Naive thymus-derived CD4-positive, alpha-beta T cell (primary cell): ENCODE results near the gene CACNA1G. TPM values are rescaled to one million over a fixed set of nuclear protein-coding genes. Genes with fewer than 3 reads are reported as not detected.

Experiments used
- ATAC-seq: fragments of 150-1000 bp; cut with Tn5 transposase; 2 replicates; pipeline ENCODE4 v1.10.0; 2021; ENCODE audit warnings: mild to moderate bottlenecking, moderate library complexity
- CTCF ChIA-PET: fragments of 350-600 bp; sonication (Branson Sonifier 250); formaldehyde crosslinking; loops from one replicate; lab custom pipeline; 2021; ENCODE audit warnings: antibody characterized with exemption; lab: Charles Lee
- POLR2A ChIA-PET: fragments of 350-600 bp; sonication (Branson Sonifier 250); formaldehyde crosslinking; loops from one replicate; lab custom pipeline; 2021; ENCODE audit warnings: antibody characterized with exemption, inconsistent platforms; lab: Charles Lee
- DNase-seq, 9 donors: peaks; one replicate each; pipeline versions ENCODE4 v3.0.0 to v3.0.0-alpha.2; 2020 to 2022; ENCODE audit warnings: mixed read lengths in 1 of 9
- H3K27ac ChIP-seq: one replicate; pipeline ENCODE4 v1.7.0; 2013; ENCODE audit warnings: mild to moderate bottlenecking, low read depth, low read length, moderate library complexity
- H3K27me3 ChIP-seq, 2 donors: one replicate each; pipeline ENCODE4 v1.7.0; 2013; ENCODE audit warnings: low read length in 2 of 2, mild to moderate bottlenecking in 2 of 2, moderate library complexity in 2 of 2; ENCODE audit not compliant: control insufficient read depth in 2 of 2, insufficient read depth in 2 of 2
- H3K36me3 ChIP-seq, 3 experiments: 1 replicate in 2 of 3; 2 replicates in 1 of 3; pipeline ENCODE4 v1.7.0; 2013; ENCODE audit warnings: low read length in 3 of 3, mild to moderate bottlenecking in 3 of 3, moderate library complexity in 1 of 3; ENCODE audit not compliant: insufficient read depth in 3 of 3, control insufficient read depth in 2 of 3
- H3K4me1 ChIP-seq, 2 donors: one replicate each; pipeline ENCODE4 v1.7.0; 2013; ENCODE audit warnings: low read length in 2 of 2, mild to moderate bottlenecking in 2 of 2, moderate library complexity in 1 of 2; ENCODE audit not compliant: control insufficient read depth in 2 of 2, insufficient read depth in 2 of 2
- H3K4me3 ChIP-seq: 2 replicates; pipeline ENCODE4 v1.7.0; 2013; ENCODE audit warnings: mild to moderate bottlenecking, low read length
- H3K9me3 ChIP-seq, 3 experiments: 1 replicate in 2 of 3; 2 replicates in 1 of 3; pipeline ENCODE4 v1.7.0; 2013; ENCODE audit warnings: low read length in 3 of 3; ENCODE audit not compliant: control insufficient read depth in 2 of 3
- H3K27ac Mint-ChIP-seq, 9 donors: one replicate each; pipeline ENCODE4 v1.8.0; 2020 to 2022; ENCODE audit warnings: mixed read lengths in 9 of 9, mild to moderate bottlenecking in 8 of 9, moderate library complexity in 5 of 9, inconsistent platforms in 2 of 9
- H3K27me3 Mint-ChIP-seq, 5 donors: one replicate each; pipeline ENCODE4 v1.8.0; 2021 to 2022; ENCODE audit warnings: mixed read lengths in 5 of 5, mild to moderate bottlenecking in 1 of 5
- H3K36me3 Mint-ChIP-seq, 5 donors: one replicate each; pipeline ENCODE4 v1.8.0; 2020 to 2022; ENCODE audit warnings: mixed read lengths in 5 of 5, mild to moderate bottlenecking in 3 of 5, inconsistent platforms in 1 of 5
- H3K4me1 Mint-ChIP-seq, 7 donors: one replicate each; pipeline ENCODE4 v1.8.0; 2020 to 2022; ENCODE audit warnings: mixed read lengths in 7 of 7, mild to moderate bottlenecking in 3 of 7, inconsistent platforms in 1 of 7
- H3K4me3 Mint-ChIP-seq, 10 donors: one replicate each; pipeline ENCODE4 v1.8.0; 2020 to 2022; ENCODE audit warnings: mild to moderate bottlenecking in 10 of 10, mixed read lengths in 10 of 10, moderate library complexity in 6 of 10, inconsistent platforms in 2 of 10
- H3K9me3 Mint-ChIP-seq, 11 donors: one replicate each; pipeline ENCODE4 v1.8.0; 2020 to 2022; ENCODE audit warnings: mixed read lengths in 11 of 11, mild to moderate bottlenecking in 4 of 11, inconsistent platforms in 1 of 11, moderate library complexity in 1 of 11
- intact Hi-C, 2 donors: fragments of 100-400 bp; cut with micrococcal nuclease; formaldehyde crosslinking; loops; one replicate each; pipeline ENCODE4 v1.15.1; 2023
- polyA plus RNA-seq, 2 donors: library from polyadenylated mRNA; unstranded; fragments of 300-500 nt; fragmentation: Illumina TruSeq; gene quantifications; one replicate each; pipeline ENCODE4 v1.2.3, GENCODE V29; 2021
- total RNA-seq, 6 experiments: library from RNA in 5 of 6; stranded (reverse) in 5 of 6; gene quantifications; 1 replicate in 5 of 6; 2 replicates in 1 of 6; pipeline ENCODE4 v1.2.3 and lab custom pipeline; 2021 to 2026

The CACNA1G gene
- total and polyA plus RNA-seq, 7 experiments from 2014 or later = not detected

GRCh38 chr17:50541402-50541715, 19.2 kb upstream of the CACNA1G start:
- peak overlapping the region in 4 of 9 donors; percentile 36 to 90 (median 71) for H3K27ac Mint-ChIP-seq
- POLR2A ChIA-PET = interaction anchor here (0.6 to 2.1 kb wide), 3 partner anchors 19 to 189 kb away, joined by 3 to 9 read pairs (median 3); partner anchors contain the start of gene CACNA1G
- H3K4me3 ChIP-seq = peak overlapping the region; percentile 61

GRCh38 chr17:50541716-50542688, 18.5 kb upstream of the CACNA1G start:
- peaks cover 10 to 16% of the 10 kb centered on the region in 2 donors for H3K4me1 ChIP-seq
- Mint-ChIP-seq H3K27ac (peak overlapping the region; percentile 24 to 90 (median 67)), H3K4me3 (peak overlapping the region; percentile 83 to 88 (median 85)), H3K4me1 (peaks cover 0 to 22% (median 22%) of the 10 kb centered on the region in 7 donors), H3K36me3 (no peaks in the 10 kb centered on the region), H3K27me3 (peaks cover 0 to 28% (median 7%) of the 10 kb centered on the region in 5 donors), H3K9me3 (no peaks in the 10 kb centered on the region)
- no peaks in the 10 kb centered on the region for H3K36me3 ChIP-seq
- peak overlapping the region; percentile 61 for H3K4me3 ChIP-seq
- ATAC-seq (peak; percentile 90), DNase-seq (peak; percentile 68 to 96 (median 83))
- no peaks in the 10 kb centered on the region for H3K9me3 ChIP-seq
- H3K27ac ChIP-seq = peak overlapping the region; percentile 61
- ChIA-PET CTCF (interaction anchor here (0.7 to 1.2 kb wide), 4 partner anchors 24 to 87 kb away, joined by 3 to 5 read pairs (median 4); no protein-coding TSS in a partner anchor), POLR2A (interaction anchor here (0.9 to 2.1 kb wide), 4 partner anchors 18 to 166 kb away, joined by 3 to 9 read pairs (median 4); partner anchors contain the start of genes ANKRD40 and CACNA1G)
- intact Hi-C loops = loop anchor here (1.0 to 10.0 kb wide), 8 partner anchors 18 to 613 kb away; partner anchors contain the start of genes ANKRD40 (in 2 of the 2), CACNA1G (in 2 of the 2), MYCBPAP (in 1 of the 2) and NME1 (in 1 of the 2)
- no peaks in the 10 kb centered on the region for H3K27me3 ChIP-seq

More at GRCh38 chr17:50541402-50541715, 19.2 kb upstream of the CACNA1G start:
- Mint-ChIP-seq H3K4me3 (peak overlapping the region; percentile 80 to 88 (median 85)), H3K27me3 (peaks cover 0 to 26% (median 7%) of the 10 kb centered on the region in 5 donors), H3K4me1 (peaks cover 0 to 19% (median 16%) of the 10 kb centered on the region in 7 donors), H3K9me3 (no peaks in the 10 kb centered on the region), H3K36me3 (no peaks in the 10 kb centered on the region)
- Histone ChIP-seq H3K27me3 (no peaks in the 10 kb centered on the region), H3K4me1 (peaks cover 10 to 11% of the 10 kb centered on the region in 2 donors), H3K27ac (peak overlapping the region; percentile 61), H3K9me3 (no peaks in the 10 kb centered on the region), H3K36me3 (no peaks in the 10 kb centered on the region)
- DNase-seq (no peak), ATAC-seq (no peak)
- intact Hi-C loops = loop anchor here (1.0 to 10.0 kb wide), 3 partner anchors 59 to 613 kb away; partner anchors contain the start of genes ANKRD40 (in 2 of the 2) and NME1 (in 1 of the 2)
- CTCF ChIA-PET = interaction anchor here (1.0 to 1.2 kb wide), 3 partner anchors 25 to 87 kb away, joined by 3 to 4 read pairs (median 3); no protein-coding TSS in a partner anchor

GRCh38 chr17:50542795-50543774, 17.4 kb upstream of the CACNA1G start:
- H3K27me3 Mint-ChIP-seq = peaks cover 0 to 28% (median 7%) of the 10 kb centered on the region in 5 donors
- Histone ChIP-seq H3K27me3 (no peaks in the 10 kb centered on the region), H3K9me3 (no peaks in the 10 kb centered on the region), H3K27ac (peak overlapping the region; percentile 61), H3K4me1 (peaks cover 15 to 16% of the 10 kb centered on the region in 2 donors), H3K36me3 (no peaks in the 10 kb centered on the region), H3K4me3 (peak overlapping the region; percentile 61)
- H3K9me3 Mint-ChIP-seq = no peaks in the 10 kb centered on the region
- CTCF ChIA-PET = interaction anchor here (0.7 to 1.3 kb wide), 2 partner anchors 60 to 81 kb away, joined by 3 to 5 read pairs; no protein-coding TSS in a partner anchor
- POLR2A ChIA-PET = interaction anchor here (0.9 to 2.1 kb wide), 3 partner anchors 17 to 165 kb away, joined by 3 to 9 read pairs (median 5); partner anchors contain the start of genes ANKRD40 and CACNA1G
- peaks cover 0 to 26% (median 25%) of the 10 kb centered on the region in 7 donors for H3K4me1 Mint-ChIP-seq
- intact Hi-C loops = loop anchor here (1.0 to 10.0 kb wide), 8 partner anchors 17 to 612 kb away; partner anchors contain the start of genes ANKRD40 (in 2 of the 2), CACNA1G (in 2 of the 2), MYCBPAP (in 1 of the 2) and NME1 (in 1 of the 2)
- DNase-seq (no peak), ATAC-seq (no peak)
- H3K36me3 Mint-ChIP-seq = no peaks in the 10 kb centered on the region
- peak overlapping the region in 9 of 10 donors; percentile 83 to 87 (median 85) for H3K4me3 Mint-ChIP-seq
- peak overlapping the region in 6 of 9 donors; percentile 4 to 82 (median 34) for H3K27ac Mint-ChIP-seq

- Mint-ChIP-seq H3K36me3 (no peaks in the 10 kb centered on the region), H3K4me3 (peak overlapping the region in 5 of 10 donors; percentile 0 to 55 (median 20)), H3K27me3 (peaks cover 0 to 28% (median 7%) of the 10 kb centered on the region in 5 donors)
Measured at GRCh38 chr17:50544516-50544915, 16.0 kb upstream of the CACNA1G start.

GRCh38 chr17:50545311-50545710, 15.2 kb upstream of the CACNA1G start:
- Histone ChIP-seq H3K27me3 (no peaks in the 10 kb centered on the region), H3K27ac (no peak overlapping the region), H3K4me3 (no peak overlapping the region), H3K9me3 (no peaks in the 10 kb centered on the region), H3K36me3 (no peaks in the 10 kb centered on the region), H3K4me1 (peaks cover 15 to 16% of the 10 kb centered on the region in 2 donors)
- CTCF ChIA-PET = interaction anchor here (0.6 to 1.0 kb wide), 3 partner anchors 17 to 81 kb away, joined by 3 to 4 read pairs (median 3); no protein-coding TSS in a partner anchor
- H3K27ac Mint-ChIP-seq = no peak overlapping the region
- POLR2A ChIA-PET = no interaction called here
- ATAC-seq = no peak
- no peaks in the 10 kb centered on the region for H3K9me3 Mint-ChIP-seq
- H3K27me3 Mint-ChIP-seq = peaks cover 0 to 28% (median 7%) of the 10 kb centered on the region in 5 donors
- peaks cover 0 to under 1% (median 0%) of the 10 kb centered on the region in 5 donors for H3K36me3 Mint-ChIP-seq
- peaks cover 0 to 26% (median 25%) of the 10 kb centered on the region in 7 donors for H3K4me1 Mint-ChIP-seq
- H3K4me3 Mint-ChIP-seq = no peak overlapping the region
- no peak for DNase-seq
- intact Hi-C loops = loop anchor here in 1 of 2 donors (5.0 to 10.0 kb wide), 2 partner anchors 237 to 609 kb away; partner anchors contain the start of gene NME1

More at GRCh38 chr17:50544516-50544915, 16.0 kb upstream of the CACNA1G start:
- Mint-ChIP-seq H3K4me1 (peaks cover 0 to 26% (median 25%) of the 10 kb centered on the region in 7 donors), H3K27ac (peak overlapping the region in 2 of 9 donors; percentile 7 to 50), H3K9me3 (no peaks in the 10 kb centered on the region)
- no peak for ATAC-seq
- no peak for DNase-seq
- intact Hi-C loops = loop anchor here (5.0 to 10.0 kb wide), 2 partner anchors 163 to 610 kb away; partner anchors contain the start of genes ANKRD40 (in 2 of the 2) and NME1 (in 1 of the 2)
- Histone ChIP-seq H3K36me3 (no peaks in the 10 kb centered on the region), H3K9me3 (no peaks in the 10 kb centered on the region), H3K27ac (no peak overlapping the region), H3K4me3 (no peak overlapping the region), H3K27me3 (no peaks in the 10 kb centered on the region), H3K4me1 (peaks cover 15 to 16% of the 10 kb centered on the region in 2 donors)
- ChIA-PET CTCF (interaction anchor here (0.8 to 1.3 kb wide), 3 partner anchors 79 to 82 kb away, joined by 3 read pairs; no protein-coding TSS in a partner anchor), POLR2A (no interaction called here)
